HEK293 (cell line): ENCODE measurements around the gene GNS.

Source experiments
- CTCF ChIA-PET: fragments of 350-600 bp; formaldehyde crosslinking; extraction: SDS; loops from one replicate; lab custom pipeline; 2021; ENCODE audit warnings: antibody characterized with exemption; lab: Yijun Ruan, JAX
- POLR2A ChIA-PET: fragments of 300-600 bp; formaldehyde crosslinking; extraction: SDS; loops from one replicate; lab custom pipeline; 2020; ENCODE audit warnings: antibody characterized with exemption, inconsistent platforms; lab: Yijun Ruan, JAX
- H3K27ac ChIP-seq: fragments of 200-500 bp; sonication (Bioruptor generic); 2 replicates; pipeline ENCODE4 v1.5.1; 2014; ENCODE audit warnings: low read depth, low read length, control low read depth, inconsistent platforms; ENCODE audit errors: extremely low read depth
- H3K36me3 ChIP-seq, 2 experiments: fragments of 200-500 bp in 1 of 2; sonication (Bioruptor generic) in 1 of 2; 1 replicate in 1 of 2; 2 replicates in 1 of 2; pipeline ENCODE4 v1.5.1; 2014 to 2017; ENCODE audit warnings: inconsistent platforms in 2 of 2, low read length in 2 of 2; ENCODE audit not compliant: control insufficient read depth in 2 of 2, insufficient read depth in 1 of 2
- H3K4me1 ChIP-seq: fragments of 200-500 bp; sonication (Bioruptor generic); 2 replicates; pipeline ENCODE4 v1.5.1; 2014; ENCODE audit warnings: mild to moderate bottlenecking, low read length, inconsistent platforms; ENCODE audit not compliant: control insufficient read depth, insufficient read depth
- H3K4me3 ChIP-seq: 2 replicates; pipeline ENCODE4 v1.5.1; 2011; ENCODE audit warnings: low read depth, mild to moderate bottlenecking, control low read depth, low read length, moderate library complexity
- H3K9me3 ChIP-seq: fragments of 200-500 bp; sonication (Bioruptor generic); 2 replicates; pipeline ENCODE4 v1.5.1; 2014; ENCODE audit warnings: low read depth, low read length, inconsistent platforms; ENCODE audit not compliant: control insufficient read depth, insufficient read depth
- KLF16 ChIP-seq: fragments of 450-650 bp; formaldehyde crosslinking; IDR thresholded peaks from 2 replicates; pipeline ENCODE4 v1.5.1; 2017; ENCODE audit warnings: missing biosample characterization, missing genetic modification characterization
- KLF9 ChIP-seq: fragments of 450-650 bp; formaldehyde crosslinking; IDR thresholded peaks from 2 replicates; pipeline ENCODE4 v1.5.1; 2016; ENCODE audit warnings: missing biosample characterization, missing genetic modification characterization, low read depth
- MEIS1 ChIP-seq: sonication (generic); formaldehyde crosslinking; IDR thresholded peaks from 2 replicates; pipeline ENCODE4 v1.8.1; 2022; ENCODE audit warnings: missing genetic modification reagents, mild to moderate bottlenecking, borderline replicate concordance
- PRDM1 ChIP-seq: fragments of 450-650 bp; formaldehyde crosslinking; IDR thresholded peaks from 2 replicates; pipeline ENCODE4; 2016; ENCODE audit warnings: missing biosample characterization, missing genetic modification characterization
- PRDM10 ChIP-seq: fragments of 450-650 bp; formaldehyde crosslinking; IDR thresholded peaks from 2 replicates; pipeline ENCODE4 v1.5.1; 2016; ENCODE audit warnings: missing biosample characterization, missing genetic modification characterization
- ZBTB1 ChIP-seq: fragments of 450-650 bp; formaldehyde crosslinking; IDR thresholded peaks from 2 replicates; pipeline ENCODE4 v1.5.1; 2016; ENCODE audit warnings: missing biosample characterization, missing genetic modification characterization
- ZFP37 ChIP-seq: fragments of 450-650 bp; formaldehyde crosslinking; IDR thresholded peaks from 2 replicates; pipeline ENCODE4 v1.5.1; 2016; ENCODE audit warnings: missing biosample characterization, missing genetic modification characterization
- ZNF155 ChIP-seq: fragments of 450-650 bp; formaldehyde crosslinking; IDR thresholded peaks from 2 replicates; pipeline ENCODE4 v1.5.1; 2016; ENCODE audit warnings: missing biosample characterization, missing genetic modification characterization
- ZNF157 ChIP-seq: fragments of 450-650 bp; formaldehyde crosslinking; IDR thresholded peaks from 2 replicates; pipeline ENCODE4 v1.5.1; 2016; ENCODE audit warnings: missing biosample characterization, missing genetic modification characterization
- ZNF19 ChIP-seq: fragments of 450-650 bp; formaldehyde crosslinking; IDR thresholded peaks from 2 replicates; pipeline ENCODE4; 2016; ENCODE audit warnings: missing biosample characterization, missing genetic modification characterization, low read depth
- ZNF202 ChIP-seq: fragments of 450-650 bp; formaldehyde crosslinking; IDR thresholded peaks from 2 replicates; pipeline ENCODE4 v1.5.1; 2016; ENCODE audit warnings: missing biosample characterization, missing genetic modification characterization, borderline replicate concordance
- ZNF24 ChIP-seq: fragments of 450-650 bp; formaldehyde crosslinking; IDR thresholded peaks from 2 replicates; pipeline ENCODE4 v1.5.1; 2016; ENCODE audit warnings: missing biosample characterization, missing genetic modification characterization
- ZNF26 ChIP-seq: fragments of 450-650 bp; formaldehyde crosslinking; IDR thresholded peaks from 2 replicates; pipeline ENCODE4 v1.5.1; 2016; ENCODE audit warnings: missing biosample characterization, missing genetic modification characterization
- ZNF302 ChIP-seq: fragments of 450-650 bp; formaldehyde crosslinking; IDR thresholded peaks from 2 replicates; pipeline ENCODE4 v1.5.1; 2016; ENCODE audit warnings: missing biosample characterization, missing genetic modification characterization, low read depth
- ZNF335 ChIP-seq: fragments of 450-650 bp; formaldehyde crosslinking; conservative IDR thresholded peaks from 2 replicates; pipeline ENCODE4 v1.5.1; 2016; ENCODE audit warnings: missing biosample characterization, missing genetic modification characterization
- ZNF473 ChIP-seq: fragments of 450-650 bp; formaldehyde crosslinking; IDR thresholded peaks from 2 replicates; pipeline ENCODE4 v1.5.1; 2017; ENCODE audit warnings: missing biosample characterization, missing genetic modification characterization
- ZNF571 ChIP-seq: fragments of 450-650 bp; formaldehyde crosslinking; IDR thresholded peaks from 2 replicates; pipeline ENCODE4 v1.5.0; 2017; ENCODE audit warnings: missing biosample characterization, missing genetic modification characterization
- ZNF658 ChIP-seq: fragments of 450-650 bp; formaldehyde crosslinking; IDR thresholded peaks from 2 replicates; pipeline ENCODE4; 2016; ENCODE audit warnings: missing biosample characterization, missing genetic modification characterization
- ZNF660 ChIP-seq: fragments of 450-650 bp; IDR thresholded peaks from 2 replicates; pipeline ENCODE4 v1.5.1; 2018; ENCODE audit warnings: missing biosample characterization, mild to moderate bottlenecking, missing genetic modification characterization
- ZNF704 ChIP-seq: fragments of 450-650 bp; formaldehyde crosslinking; IDR thresholded peaks from 2 replicates; pipeline ENCODE4 v1.5.1; 2016; ENCODE audit warnings: missing biosample characterization, missing genetic modification characterization
- ZNF747 ChIP-seq: fragments of 450-650 bp; formaldehyde crosslinking; IDR thresholded peaks from 2 replicates; pipeline ENCODE4 v1.5.1; 2016; ENCODE audit warnings: missing biosample characterization, missing genetic modification characterization
- ZNF843 ChIP-seq: fragments of 450-650 bp; formaldehyde crosslinking; IDR thresholded peaks from 2 replicates; pipeline ENCODE4 v1.5.1; 2016; ENCODE audit warnings: missing biosample characterization, missing genetic modification characterization
- TF ChIP-seq, protein P1 (sequence below): fragments of 450-650 bp; formaldehyde crosslinking; IDR thresholded peaks from 2 replicates; pipeline ENCODE4 v1.5.1; 2016; ENCODE audit warnings: missing biosample characterization, missing genetic modification characterization

Gene GNS

DNA sequence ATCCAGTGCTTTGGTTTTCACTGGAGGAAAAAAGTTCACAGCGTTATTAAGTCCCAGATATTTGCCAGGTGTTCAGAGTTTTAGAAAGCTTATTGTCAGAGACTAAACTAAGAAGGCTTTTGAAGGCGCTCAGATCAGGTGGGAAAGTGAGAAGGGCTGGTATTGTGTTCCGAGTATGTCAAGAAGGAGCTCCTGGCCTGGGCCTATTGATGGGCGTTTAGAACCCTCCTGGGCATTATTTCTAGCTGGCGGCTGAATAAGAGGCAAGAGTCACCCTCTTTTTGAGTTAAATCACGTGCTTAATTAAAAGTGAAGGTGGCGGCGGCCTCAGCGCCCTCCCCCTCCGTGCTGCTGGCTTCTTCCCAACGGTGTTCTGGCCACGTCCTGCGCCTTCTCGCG, 20.9 kb upstream of the GNS start:
- TF ChIP-seq, protein P1, sequence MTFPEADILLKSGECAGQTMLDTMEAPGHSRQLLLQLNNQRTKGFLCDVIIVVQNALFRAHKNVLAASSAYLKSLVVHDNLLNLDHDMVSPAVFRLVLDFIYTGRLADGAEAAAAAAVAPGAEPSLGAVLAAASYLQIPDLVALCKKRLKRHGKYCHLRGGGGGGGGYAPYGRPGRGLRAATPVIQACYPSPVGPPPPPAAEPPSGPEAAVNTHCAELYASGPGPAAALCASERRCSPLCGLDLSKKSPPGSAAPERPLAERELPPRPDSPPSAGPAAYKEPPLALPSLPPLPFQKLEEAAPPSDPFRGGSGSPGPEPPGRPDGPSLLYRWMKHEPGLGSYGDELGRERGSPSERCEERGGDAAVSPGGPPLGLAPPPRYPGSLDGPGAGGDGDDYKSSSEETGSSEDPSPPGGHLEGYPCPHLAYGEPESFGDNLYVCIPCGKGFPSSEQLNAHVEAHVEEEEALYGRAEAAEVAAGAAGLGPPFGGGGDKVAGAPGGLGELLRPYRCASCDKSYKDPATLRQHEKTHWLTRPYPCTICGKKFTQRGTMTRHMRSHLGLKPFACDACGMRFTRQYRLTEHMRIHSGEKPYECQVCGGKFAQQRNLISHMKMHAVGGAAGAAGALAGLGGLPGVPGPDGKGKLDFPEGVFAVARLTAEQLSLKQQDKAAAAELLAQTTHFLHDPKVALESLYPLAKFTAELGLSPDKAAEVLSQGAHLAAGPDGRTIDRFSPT (tag by site-specific recombination): no peak
- TF ChIP-seq PRDM10 (tag by site-specific recombination) (peak; percentile 57; the same call in 1 of the 2 replicates), ZNF24 (tag by site-specific recombination) (no peak), ZNF843 (tag by site-specific recombination) (no peak; the same call in 1 of the 2 replicates), KLF16 (tag by site-specific recombination) (peak; percentile 64), ZNF473 (tag by site-specific recombination) (no peak), ZFP37 (tag by site-specific recombination) (0 out of 2 replicates have a peak, but pooled peaks have one; percentile 60), ZNF747 (tag by site-specific recombination) (no peak), ZBTB1 (tag by site-specific recombination) (no peak), MEIS1 (no peak), ZNF571 (tag by site-specific recombination) (no peak), ZNF302 (tag by site-specific recombination) (no peak), ZNF660 (tag by site-specific recombination) (0 out of 2 replicates have a peak, but pooled peaks have one; percentile 15), PRDM1 (tag by site-specific recombination) (peak; percentile 44; the same call in 1 of the 2 replicates), ZNF26 (tag by site-specific recombination) (no peak), ZNF157 (no peak), ZNF19 (no peak), ZNF155 (no peak), ZNF704 (tag by site-specific recombination) (no peak), KLF9 (tag by site-specific recombination) (0 out of 2 replicates have a peak, but pooled peaks have one; percentile 9), ZNF202 (tag by site-specific recombination) (peak; percentile 72; the same call in 1 of the 2 replicates), ZNF335 (tag by site-specific recombination) (peak; percentile 71), ZNF658 (no peak)
- POLR2A ChIA-PET: interaction anchor here (0.7 to 1.3 kb wide), 2 partner anchors 9 to 22 kb away, joined by 3 to 4 read pairs; no protein-coding TSS in a partner anchor
- CTCF ChIA-PET: interaction anchor here (0.9 to 1.4 kb wide), 2 partner anchors 15 to 20 kb away, joined by 3 to 10 read pairs; no protein-coding TSS in a partner anchor
- Histone ChIP-seq H3K27ac (peak overlapping the region; percentile 79; the same call in 1 of the 2 replicates), H3K36me3 (no peaks in the 10 kb centered on the region), H3K4me1 (0 out of 2 replicates have a peak, but pooled peaks cover 3% of the 10 kb centered on the region), H3K9me3 (no peaks in the 10 kb centered on the region), H3K4me3 (peak overlapping the region; percentile 61)
